Measurements from ENCODE around the gene CREM. TPM values are rescaled to one million over a fixed set of nuclear protein-coding genes. Genes with fewer than 3 reads are reported as not detected.

CREM gene
- total RNA-seq, 2 experiments from 2014 or later, result 32.2 to 38.1 TPM

DNA sequence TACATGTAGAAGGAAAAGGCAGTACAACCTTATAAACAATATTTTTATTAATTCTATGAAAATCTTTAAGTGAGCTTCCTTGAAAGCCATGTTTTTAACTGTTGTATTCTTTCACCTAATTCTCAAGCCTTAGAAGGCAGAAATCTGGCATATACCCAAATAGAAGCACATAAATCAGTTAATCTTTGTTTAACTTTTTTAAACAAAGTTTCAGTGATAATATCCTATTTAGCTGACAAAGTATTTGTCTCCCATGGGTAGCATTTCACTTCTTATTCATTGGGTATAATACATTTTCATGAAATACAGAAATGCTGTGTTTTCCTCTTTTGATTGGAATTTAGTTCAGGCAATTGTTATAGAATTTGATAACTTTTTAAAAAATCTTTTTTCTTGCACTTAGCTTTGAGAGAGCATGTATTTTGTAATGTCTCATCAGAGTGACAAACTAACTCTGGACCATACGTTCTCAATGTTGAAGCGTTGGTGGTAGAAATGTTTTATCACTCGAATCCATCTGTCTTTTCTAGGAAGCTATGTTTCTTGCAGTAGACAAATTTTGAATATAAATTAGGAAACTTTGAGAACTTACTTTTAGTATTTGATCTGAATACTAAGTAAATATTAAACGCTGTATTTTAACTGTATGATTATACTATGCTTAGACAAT is 78.1 kb downstream of the CREM start:
- H3K9me2 ChIP-seq (ENCODE audit: insufficient read depth, low read length), result no peaks in the 10 kb centered on the region
- H4K20me1 ChIP-seq (ENCODE audit: insufficient read depth, low read length), result no peaks in the 10 kb centered on the region
- H3K27ac ChIP-seq (ENCODE audit: low read depth, low read length, poor library complexity, severe bottlenecking), result no peak overlapping the region
- intact Hi-C loops (cut with micrococcal nuclease; ENCODE audit: unreplicated experiment), result no loop called here
- no TSS peak for BruUV-seq (replicated peaks)
- no peak overlapping the region for H3K4me2 ChIP-seq (ENCODE audit: low read length)
- H3K79me2 ChIP-seq (ENCODE audit: insufficient read depth, low read depth, low read length), result no peaks in the 10 kb centered on the region
- DNase-seq (ENCODE audit: low spot score), result no peak
- H2AFZ ChIP-seq (ENCODE audit: low read length), result no peak overlapping the region
- H3K4me3 ChIP-seq (ENCODE audit: low read depth, low read length, poor library complexity, severe bottlenecking), result no peak overlapping the region
- no peaks in the 10 kb centered on the region for H3K9me3 ChIP-seq (ENCODE audit: low read length)
- peaks cover 25% of the 10 kb centered on the region for H3K4me1 ChIP-seq (ENCODE audit: insufficient read depth, low read length, poor library complexity, severe bottlenecking)
- POLR2A ChIA-PET, result interaction anchor here (0.5 to 4.5 kb wide), 9 partner anchors 9 to 1790 kb away, joined by 3 to 21 read pairs (median 4); partner anchors contain the start of gene CREM
- CTCF ChIA-PET (ENCODE audit: unreplicated experiment), result interaction anchor here (0.6 kb wide), 1 partner anchor 78 kb away, joined by 3 read pairs; no protein-coding TSS in a partner anchor
- peaks cover 6% of the 10 kb centered on the region for H3K36me3 ChIP-seq (ENCODE audit: insufficient read depth, low read length)
- TF ChIP-seq EZH2phosphoT487 (IDR thresholded peaks at IDR 0.05; ENCODE audit: borderline replicate concordance, low read depth, low read length), result no peak
- TF ChIP-seq, protein P1, sequence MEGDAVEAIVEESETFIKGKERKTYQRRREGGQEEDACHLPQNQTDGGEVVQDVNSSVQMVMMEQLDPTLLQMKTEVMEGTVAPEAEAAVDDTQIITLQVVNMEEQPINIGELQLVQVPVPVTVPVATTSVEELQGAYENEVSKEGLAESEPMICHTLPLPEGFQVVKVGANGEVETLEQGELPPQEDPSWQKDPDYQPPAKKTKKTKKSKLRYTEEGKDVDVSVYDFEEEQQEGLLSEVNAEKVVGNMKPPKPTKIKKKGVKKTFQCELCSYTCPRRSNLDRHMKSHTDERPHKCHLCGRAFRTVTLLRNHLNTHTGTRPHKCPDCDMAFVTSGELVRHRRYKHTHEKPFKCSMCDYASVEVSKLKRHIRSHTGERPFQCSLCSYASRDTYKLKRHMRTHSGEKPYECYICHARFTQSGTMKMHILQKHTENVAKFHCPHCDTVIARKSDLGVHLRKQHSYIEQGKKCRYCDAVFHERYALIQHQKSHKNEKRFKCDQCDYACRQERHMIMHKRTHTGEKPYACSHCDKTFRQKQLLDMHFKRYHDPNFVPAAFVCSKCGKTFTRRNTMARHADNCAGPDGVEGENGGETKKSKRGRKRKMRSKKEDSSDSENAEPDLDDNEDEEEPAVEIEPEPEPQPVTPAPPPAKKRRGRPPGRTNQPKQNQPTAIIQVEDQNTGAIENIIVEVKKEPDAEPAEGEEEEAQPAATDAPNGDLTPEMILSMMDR (conservative IDR thresholded peaks at IDR 0.05; ENCODE audit: low read length), result no peak

DNA sequence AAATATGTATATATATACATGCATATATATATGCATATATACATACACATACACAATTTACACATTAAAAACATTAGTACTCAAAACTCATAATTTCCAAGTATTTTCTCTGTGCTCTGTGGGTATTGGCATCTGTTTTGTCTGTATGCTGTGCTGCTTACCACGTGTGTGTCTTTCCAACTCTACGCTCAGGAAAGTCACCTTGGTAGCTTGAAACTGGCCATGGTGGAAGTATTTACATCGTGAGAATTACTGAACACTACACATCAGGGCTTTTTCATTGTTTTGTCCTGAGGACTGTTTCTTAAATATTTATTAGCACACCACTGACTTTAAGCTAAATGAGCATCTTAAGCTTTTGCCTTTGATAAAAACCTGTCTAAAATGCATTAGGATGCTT is 79.6 kb downstream of the CREM start:
- H3K79me2 ChIP-seq (ENCODE audit: insufficient read depth, low read depth, low read length), result no peaks in the 10 kb centered on the region
- intact Hi-C loops (cut with micrococcal nuclease; ENCODE audit: unreplicated experiment), result no loop called here
- peaks cover 29% of the 10 kb centered on the region for H3K4me1 ChIP-seq (ENCODE audit: insufficient read depth, low read length, poor library complexity, severe bottlenecking)
- H3K27ac ChIP-seq (ENCODE audit: low read depth, low read length, poor library complexity, severe bottlenecking), result no peak overlapping the region
- TF ChIP-seq, protein P1 (conservative IDR thresholded peaks at IDR 0.05; ENCODE audit: low read length), result no peak
- TF ChIP-seq EZH2phosphoT487 (IDR thresholded peaks at IDR 0.05; ENCODE audit: borderline replicate concordance, low read depth, low read length), result no peak
- no peak overlapping the region for H3K4me2 ChIP-seq (ENCODE audit: low read length)
- no peaks in the 10 kb centered on the region for H4K20me1 ChIP-seq (ENCODE audit: insufficient read depth, low read length)
- no peak overlapping the region for H3K4me3 ChIP-seq (ENCODE audit: low read depth, low read length, poor library complexity, severe bottlenecking)
- ChIA-PET CTCF (ENCODE audit: unreplicated experiment) (no interaction called here), POLR2A (interaction anchor here (0.7 to 4.5 kb wide), 3 partner anchors 9 to 80 kb away, joined by 6 to 21 read pairs (median 7); partner anchors contain the start of gene CREM)
- no peak overlapping the region for H2AFZ ChIP-seq (ENCODE audit: low read length)
- no peak for DNase-seq (ENCODE audit: low spot score)
- no peaks in the 10 kb centered on the region for H3K9me3 ChIP-seq (ENCODE audit: low read length)
- BruUV-seq (replicated peaks), result no TSS peak
- peaks cover 6% of the 10 kb centered on the region for H3K36me3 ChIP-seq (ENCODE audit: insufficient read depth, low read length)
- H3K9me2 ChIP-seq (ENCODE audit: insufficient read depth, low read length), result no peaks in the 10 kb centered on the region

DNA sequence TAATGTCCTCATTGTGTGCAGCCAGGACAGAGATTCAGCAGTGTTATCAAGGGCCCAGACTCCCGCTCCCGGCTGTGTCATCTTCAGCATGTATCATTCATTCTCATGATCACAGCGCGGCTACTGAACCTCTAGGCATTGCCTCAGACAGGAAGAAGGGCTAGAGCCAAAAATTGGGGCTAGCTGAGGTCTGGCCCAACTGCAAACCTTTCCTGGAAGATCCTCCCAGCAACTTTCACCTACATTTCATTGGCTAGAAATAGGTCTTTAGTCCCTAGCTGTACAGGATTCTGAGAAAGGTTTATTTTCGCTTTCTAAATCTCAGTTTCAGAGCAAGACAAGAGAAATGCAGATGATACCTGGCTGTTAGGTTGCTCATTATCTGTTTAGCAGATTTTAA is 81.9 kb downstream of the CREM start:
- Histone ChIP-seq H3K4me1 (ENCODE audit: insufficient read depth, low read length, poor library complexity, severe bottlenecking) (peaks cover 19% of the 10 kb centered on the region), H3K4me2 (ENCODE audit: low read length) (peak overlapping the region; percentile 36), H3K36me3 (ENCODE audit: insufficient read depth, low read length) (peaks cover 6% of the 10 kb centered on the region), H4K20me1 (ENCODE audit: insufficient read depth, low read length) (no peaks in the 10 kb centered on the region), H3K4me3 (ENCODE audit: low read depth, low read length, poor library complexity, severe bottlenecking) (no peak overlapping the region), H3K9me2 (ENCODE audit: insufficient read depth, low read length) (no peaks in the 10 kb centered on the region), H2AFZ (ENCODE audit: low read length) (0 out of 2 replicates have a peak overlapping the region, but pooled peaks have one; percentile 43), H3K9me3 (ENCODE audit: low read length) (no peaks in the 10 kb centered on the region), H3K27ac (ENCODE audit: low read depth, low read length, poor library complexity, severe bottlenecking) (no peak overlapping the region), H3K79me2 (ENCODE audit: insufficient read depth, low read depth, low read length) (no peaks in the 10 kb centered on the region)
- ChIA-PET CTCF (ENCODE audit: unreplicated experiment) (interaction anchor here (1.2 kb wide), 1 partner anchor 13 kb away, joined by 3 read pairs; no protein-coding TSS in a partner anchor), POLR2A (interaction anchor here (1.1 to 1.4 kb wide), 3 partner anchors 11 to 82 kb away, joined by 4 to 8 read pairs (median 6); partner anchors contain the start of gene CREM)
- intact Hi-C loops (cut with micrococcal nuclease; ENCODE audit: unreplicated experiment), result no loop called here
- no peak for DNase-seq (ENCODE audit: low spot score)
- TF ChIP-seq, protein P1 (conservative IDR thresholded peaks at IDR 0.05; ENCODE audit: low read length), result no peak
- TF ChIP-seq EZH2phosphoT487 (IDR thresholded peaks at IDR 0.05; ENCODE audit: borderline replicate concordance, low read depth, low read length), result no peak
- BruUV-seq (replicated peaks), result no TSS peak
